ENCODE results near the gene CGNL1. TPM values are rescaled to one million over a fixed set of nuclear protein-coding genes. Genes with fewer than 3 reads are reported as not detected.

CGNL1 gene
- total RNA-seq, 1 experiment from 2014 or later, result 34.6 TPM

GRCh38 chr15:57337868-57338411, 38.4 kb upstream of the CGNL1 start:
- Histone ChIP-seq H3K56ac (ENCODE audit: insufficient read length, low read depth, low read length) (no peak overlapping the region), H3K79me1 (ENCODE audit: insufficient read depth, low read depth, low read length, poor library complexity, severe bottlenecking) (no peaks in the 10 kb centered on the region), H3K23me2 (ENCODE audit: insufficient read length, low read depth, low read length, poor library complexity, severe bottlenecking) (no peaks in the 10 kb centered on the region), H3K79me2 (ENCODE audit: insufficient read depth, low read length) (no peaks in the 10 kb centered on the region), H2BK15ac (ENCODE audit: low read depth, low read length) (no peak overlapping the region), H2AFZ (ENCODE audit: low read length) (no peak overlapping the region), H3K9ac (ENCODE audit: extremely low read depth, insufficient read length, low read length) (no peak overlapping the region), H3K18ac (ENCODE audit: insufficient read length, low read depth, low read length) (no peak overlapping the region), H2AK5ac (ENCODE audit: insufficient read length, low read length) (no peak overlapping the region), H3K23ac (ENCODE audit: insufficient read length, low read depth, low read length) (no peak overlapping the region), H4K5ac (ENCODE audit: insufficient read length, low read depth, low read length) (no peak overlapping the region), H2BK12ac (ENCODE audit: insufficient read length, low read depth, low read length) (no peak overlapping the region), H4K91ac (ENCODE audit: insufficient read length, low read depth, low read length) (no peak overlapping the region), H3K4ac (ENCODE audit: low read depth, low read length) (no peak overlapping the region), H3T11ph (ENCODE audit: low read length) (no peak overlapping the region), H3K14ac (ENCODE audit: insufficient read depth, low read length) (no peak overlapping the region; the same call in 1 of the 2 replicates), H2BK120ac (ENCODE audit: low read depth, low read length, poor library complexity, severe bottlenecking) (no peak overlapping the region), H3K4me1 (ENCODE audit: insufficient read depth, low read length) (no peaks in the 10 kb centered on the region), H3K27ac (ENCODE audit: insufficient read length, low read depth, low read length) (no peak overlapping the region), H3K27me3 (ENCODE audit: insufficient read depth, low read length) (no peaks in the 10 kb centered on the region), H3K4me2 (ENCODE audit: insufficient read depth, insufficient read length, low read length) (no peak overlapping the region), H2BK20ac (ENCODE audit: low read depth, low read length, poor library complexity, severe bottlenecking) (no peak overlapping the region), H4K8ac (replicated peaks; ENCODE audit: insufficient read length, low read depth, low read length) (no peak overlapping the region), H2BK5ac (ENCODE audit: insufficient read length, low read length) (no peak overlapping the region), H4K20me1 (ENCODE audit: control insufficient read depth, insufficient read depth, insufficient read length) (no peaks in the 10 kb centered on the region), H3K9me3 (ENCODE audit: control insufficient read depth, low read depth, low read length) (no peaks in the 10 kb centered on the region)
- DNase-seq, result no peak
- peaks cover 17 to 22% of the 10 kb centered on the region in 2 experiments for H3K4me1 Mint-ChIP-seq
- peak overlapping the region in 1 of 3 experiments; percentile 60; a peak in 2 of 7 replicates for H3K27ac Mint-ChIP-seq
- H3K4me3 Mint-ChIP-seq, result no peak overlapping the region
- no peaks in the 10 kb centered on the region for H3K9me3 Mint-ChIP-seq
- H3K27me3 Mint-ChIP-seq (ENCODE audit: low read depth), result no peaks in the 10 kb centered on the region
- WGBS (ENCODE audit: extremely low coverage, insufficient read length, low lambda C conversion rate), result no CpG with 5 or more reads among the region's 15 CpGs
- no peak; the same call in 2 of the 3 replicates for TF ChIP-seq CTCF (conservative IDR thresholded peaks at IDR 0.05)
- no peaks in the 10 kb centered on the region for H3K36me3 Mint-ChIP-seq (ENCODE audit: insufficient read depth in 1 of 3, low read depth in 3 of 3)
